Hepatocyte (in vitro differentiated cells): Measurements from ENCODE around the gene MTHFD1L. TPM values are rescaled to one million over a fixed set of nuclear protein-coding genes. Genes with fewer than 3 reads are reported as not detected.
A peak's percentile ranks its signal among the peaks of the same experiment; 100 is the strongest.

Source experiments
- DNase-seq: peaks from one replicate; pipeline ENCODE4 v3.0.0-alpha.2; 2016; ENCODE audit warnings: low spot score
- H2AFZ ChIP-seq: fragments of 200-600 bp; sonication (generic); 2 replicates; pipeline ENCODE4 v1.6.0; 2016; ENCODE audit warnings: antibody characterized with exemption, mild to moderate bottlenecking
- H3K27ac ChIP-seq: fragments of 200-600 bp; sonication (generic); 2 replicates; pipeline ENCODE4 v1.5.1; 2016; ENCODE audit warnings: mild to moderate bottlenecking
- H3K27me3 ChIP-seq: fragments of 200-600 bp; sonication (generic); 2 replicates; pipeline ENCODE4 v1.6.1; 2016
- H3K36me3 ChIP-seq: fragments of 200-600 bp; sonication (generic); replicated peaks from 2 replicates; pipeline ENCODE4 v1.5.1; 2016; ENCODE audit warnings: low read depth; ENCODE audit not compliant: insufficient read depth
- H3K4me1 ChIP-seq: fragments of 200-600 bp; sonication (generic); 2 replicates; pipeline ENCODE4 v1.5.1; 2016; ENCODE audit warnings: mild to moderate bottlenecking, moderate library complexity; ENCODE audit not compliant: insufficient read depth
- H3K4me2 ChIP-seq: fragments of 200-600 bp; sonication (generic); 2 replicates; pipeline ENCODE4 v1.6.0; 2016
- H3K4me3 ChIP-seq: fragments of 200-600 bp; sonication (generic); 2 replicates; pipeline ENCODE4 v1.5.1; 2016; ENCODE audit warnings: mild to moderate bottlenecking
- H3K79me2 ChIP-seq: fragments of 200-600 bp; sonication (generic); 2 replicates; pipeline ENCODE4 v1.6.0; 2017; ENCODE audit warnings: mild to moderate bottlenecking
- H3K9me2 ChIP-seq: fragments of 200-600 bp; sonication (generic); replicated peaks from 2 replicates; pipeline ENCODE4 v1.6.0; 2017; ENCODE audit warnings: mild to moderate bottlenecking; ENCODE audit not compliant: insufficient read depth
- H3K9me3 ChIP-seq: fragments of 200-600 bp; sonication (generic); 2 replicates; pipeline ENCODE4 v1.5.1; 2016; ENCODE audit warnings: low read depth, mild to moderate bottlenecking
- H4K20me1 ChIP-seq: fragments of 200-600 bp; sonication (generic); 2 replicates; pipeline ENCODE4 v1.6.0; 2016; ENCODE audit warnings: mild to moderate bottlenecking; ENCODE audit not compliant: insufficient read depth, poor library complexity, severe bottlenecking
- CTCF ChIP-seq: fragments of 200-600 bp; sonication (generic); IDR thresholded peaks from 2 replicates; pipeline ENCODE4 v1.5.1; 2016; ENCODE audit warnings: antibody characterized with exemption, mild to moderate bottlenecking; ENCODE audit not compliant: poor library complexity
- EZH2 ChIP-seq: fragments of 200-600 bp; sonication (generic); IDR thresholded peaks from 2 replicates; pipeline ENCODE4 v1.6.1; 2016; ENCODE audit warnings: antibody characterized with exemption, mild to moderate bottlenecking, borderline replicate concordance
- EZH2phosphoT487 ChIP-seq: fragments of 200-600 bp; sonication (generic); IDR thresholded peaks from one replicate; pipeline ENCODE4 v1.6.1; 2018; ENCODE audit warnings: antibody characterized with exemption, mild to moderate bottlenecking, low read depth, moderate library complexity; ENCODE audit not compliant: unreplicated experiment, severe bottlenecking
- WGBS: methylation state at CpG from one replicate; pipeline ENCODE4 v1.1.6; 2016; ENCODE audit warnings: low lambda C conversion rate; ENCODE audit errors: missing lambda C conversion rate; 5-methylcytosine and 5-hydroxymethylcytosine counted together
- polyA plus RNA-seq: library from polyadenylated mRNA; unstranded; fragments of >200 nt; fragmentation: Nextera tagmentation; extraction: Ambion mirVana; gene quantifications from 2 replicates; pipeline ENCODE4 v1.2.1, GENCODE V29; 2016
- total RNA-seq: library from RNA; depleted of rRNA; stranded (reverse); fragments of >200 nt; gene quantifications from 2 replicates; pipeline ENCODE4 v1.2.3, GENCODE V29; 2014

The MTHFD1L gene
- total and polyA plus RNA-seq, 2 experiments from 2014 or later, result 28.4 to 30.8 TPM

- Histone ChIP-seq H3K27ac (no peak overlapping the region), H2AFZ (no peak overlapping the region), H3K4me2 (no peak overlapping the region), H3K36me3 (no peaks in the 10 kb centered on the region), H3K4me3 (no peak overlapping the region), H3K4me1 (peaks cover 2% of the 10 kb centered on the region), H3K79me2 (no peaks in the 10 kb centered on the region), H3K9me2 (no peaks in the 10 kb centered on the region), H3K27me3 (no peaks in the 10 kb centered on the region), H4K20me1 (no peaks in the 10 kb centered on the region), H3K9me3 (no peaks in the 10 kb centered on the region)
- no peak for DNase-seq
- TF ChIP-seq EZH2, result no peak
- TF ChIP-seq CTCF, result no peak
- TF ChIP-seq EZH2phosphoT487, result no peak
- 90% methylated on average over 3 of the region's 3 CpGs for WGBS
Observed at GRCh38 chr6:150887978-150888563, 22.6 kb downstream of the MTHFD1L start.

GRCh38 chr6:150890346-150890745 lies 24.8 kb downstream of the MTHFD1L start:
- Histone ChIP-seq H3K79me2 (no peaks in the 10 kb centered on the region), H3K4me2 (no peak overlapping the region), H3K9me2 (no peaks in the 10 kb centered on the region), H4K20me1 (no peaks in the 10 kb centered on the region), H3K9me3 (no peaks in the 10 kb centered on the region), H3K4me3 (no peak overlapping the region), H3K27ac (no peak overlapping the region), H3K27me3 (no peaks in the 10 kb centered on the region), H3K36me3 (no peaks in the 10 kb centered on the region), H3K4me1 (peaks cover 6% of the 10 kb centered on the region), H2AFZ (no peak overlapping the region)
- no peak for DNase-seq
- no peak for TF ChIP-seq EZH2phosphoT487
- TF ChIP-seq EZH2, result no peak
- TF ChIP-seq CTCF, result no peak
- WGBS, result 94% methylated on average over 13 of the region's 13 CpGs

- H3K9me2 ChIP-seq, result no peaks in the 10 kb centered on the region
- WGBS, result 37% methylated on average over 7 of the region's 7 CpGs
Observed at GRCh38 chr6:150891888-150892485, 26.5 kb downstream of the MTHFD1L start.

More at GRCh38 chr6:150891888-150892485, 26.5 kb downstream of the MTHFD1L start:
- Histone ChIP-seq H3K79me2 (no peaks in the 10 kb centered on the region), H3K27me3 (no peaks in the 10 kb centered on the region), H3K4me3 (no peak overlapping the region), H3K4me2 (no peak overlapping the region), H3K27ac (no peak overlapping the region), H3K9me3 (no peaks in the 10 kb centered on the region), H2AFZ (no peak overlapping the region), H3K4me1 (peaks cover 7% of the 10 kb centered on the region), H3K36me3 (no peaks in the 10 kb centered on the region), H4K20me1 (no peaks in the 10 kb centered on the region)
- peak; percentile 75 for DNase-seq
- TF ChIP-seq EZH2 (no peak), EZH2phosphoT487 (no peak), CTCF (peak; percentile 87)
